ENCODE results near the gene ZBTB46.

The ZBTB46 gene

DNA sequence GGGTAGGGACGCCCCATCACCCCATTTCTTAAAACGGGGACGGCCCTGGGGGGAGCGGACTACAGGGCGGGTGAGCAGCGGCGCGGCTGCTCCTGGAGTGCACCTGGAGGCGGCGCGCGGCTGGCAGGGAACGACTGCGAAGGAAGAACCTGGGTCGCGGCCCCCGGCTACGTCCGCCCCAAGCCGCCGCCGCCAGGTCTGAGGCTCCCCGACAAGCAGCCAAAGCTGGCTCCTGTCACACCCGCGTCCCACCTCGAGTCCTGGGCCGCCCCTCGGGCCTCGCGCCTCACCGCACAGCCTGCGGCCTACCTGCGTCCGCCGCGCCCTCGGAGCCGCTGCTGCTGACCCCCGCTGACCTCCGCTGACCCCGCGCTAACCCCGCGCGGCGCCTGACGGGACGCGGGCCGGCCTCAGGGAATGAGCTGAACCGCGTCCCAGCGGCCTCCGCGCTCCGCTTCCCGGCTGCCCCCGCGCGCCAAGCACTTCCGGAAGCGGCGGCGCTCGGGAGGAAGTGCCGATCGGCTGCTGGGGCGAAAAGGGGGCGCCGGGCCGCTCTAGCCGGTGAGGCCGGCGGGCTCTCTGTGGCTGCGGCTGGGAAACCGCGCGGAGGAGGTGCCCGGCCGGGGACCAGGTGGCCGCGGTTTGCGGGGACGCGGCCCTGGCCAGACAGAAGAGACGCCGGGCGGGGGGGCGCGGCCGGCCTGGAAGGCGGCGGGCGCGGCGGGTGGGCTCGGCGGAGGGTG, 123.3 kb downstream of the ZBTB46 start, which contains the start of the genes ARFRP1 and ZGPAT (continued):
- peak; percentile 40; the same call in 1 of the 2 replicates for TF ChIP-seq PATZ1 (tag by site-specific recombination; IDR thresholded peaks at IDR 0.05)
- TF ChIP-seq ZNF514 (tag by site-specific recombination; IDR thresholded peaks at IDR 0.05), result no peak
- peak; percentile 57; the same call in 1 of the 2 replicates for TF ChIP-seq ZBTB10 (tag by site-specific recombination; IDR thresholded peaks at IDR 0.05)
- TF ChIP-seq ZFP3 (tag by site-specific recombination; IDR thresholded peaks at IDR 0.05; ENCODE audit: low read depth), result no peak
- TF ChIP-seq, protein P1, sequence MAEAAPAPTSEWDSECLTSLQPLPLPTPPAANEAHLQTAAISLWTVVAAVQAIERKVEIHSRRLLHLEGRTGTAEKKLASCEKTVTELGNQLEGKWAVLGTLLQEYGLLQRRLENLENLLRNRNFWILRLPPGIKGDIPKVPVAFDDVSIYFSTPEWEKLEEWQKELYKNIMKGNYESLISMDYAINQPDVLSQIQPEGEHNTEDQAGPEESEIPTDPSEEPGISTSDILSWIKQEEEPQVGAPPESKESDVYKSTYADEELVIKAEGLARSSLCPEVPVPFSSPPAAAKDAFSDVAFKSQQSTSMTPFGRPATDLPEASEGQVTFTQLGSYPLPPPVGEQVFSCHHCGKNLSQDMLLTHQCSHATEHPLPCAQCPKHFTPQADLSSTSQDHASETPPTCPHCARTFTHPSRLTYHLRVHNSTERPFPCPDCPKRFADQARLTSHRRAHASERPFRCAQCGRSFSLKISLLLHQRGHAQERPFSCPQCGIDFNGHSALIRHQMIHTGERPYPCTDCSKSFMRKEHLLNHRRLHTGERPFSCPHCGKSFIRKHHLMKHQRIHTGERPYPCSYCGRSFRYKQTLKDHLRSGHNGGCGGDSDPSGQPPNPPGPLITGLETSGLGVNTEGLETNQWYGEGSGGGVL (tag by site-specific recombination; IDR thresholded peaks at IDR 0.05), result peak; percentile 32; the same call in 1 of the 2 replicates
- peak; percentile 96 for TF ChIP-seq ZNF561 (tag by site-specific recombination; IDR thresholded peaks at IDR 0.05; ENCODE audit: borderline replicate concordance)
- TF ChIP-seq ZBTB17 (tag by site-specific recombination; IDR thresholded peaks at IDR 0.05), result no peak
- TF ChIP-seq ZNF311 (tag by site-specific recombination; IDR thresholded peaks at IDR 0.05; ENCODE audit: borderline replicate concordance), result no peak
- TF ChIP-seq ZBTB11 (tag by site-specific recombination; conservative IDR thresholded peaks at IDR 0.05; ENCODE audit: low read depth), result peak; percentile 80
- peak; percentile 11; the same call in 1 of the 2 replicates for TF ChIP-seq KLF1 (tag by site-specific recombination; IDR thresholded peaks at IDR 0.05)
- TF ChIP-seq, protein P2, sequence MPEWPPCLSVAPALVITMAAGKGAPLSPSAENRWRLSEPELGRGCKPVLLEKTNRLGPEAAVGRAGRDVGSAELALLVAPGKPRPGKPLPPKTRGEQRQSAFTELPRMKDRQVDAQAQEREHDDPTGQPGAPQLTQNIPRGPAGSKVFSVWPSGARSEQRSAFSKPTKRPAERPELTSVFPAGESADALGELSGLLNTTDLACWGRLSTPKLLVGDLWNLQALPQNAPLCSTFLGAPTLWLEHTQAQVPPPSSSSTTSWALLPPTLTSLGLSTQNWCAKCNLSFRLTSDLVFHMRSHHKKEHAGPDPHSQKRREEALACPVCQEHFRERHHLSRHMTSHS (tag by site-specific recombination; IDR thresholded peaks at IDR 0.05), result no peak
- TF ChIP-seq, protein P3, sequence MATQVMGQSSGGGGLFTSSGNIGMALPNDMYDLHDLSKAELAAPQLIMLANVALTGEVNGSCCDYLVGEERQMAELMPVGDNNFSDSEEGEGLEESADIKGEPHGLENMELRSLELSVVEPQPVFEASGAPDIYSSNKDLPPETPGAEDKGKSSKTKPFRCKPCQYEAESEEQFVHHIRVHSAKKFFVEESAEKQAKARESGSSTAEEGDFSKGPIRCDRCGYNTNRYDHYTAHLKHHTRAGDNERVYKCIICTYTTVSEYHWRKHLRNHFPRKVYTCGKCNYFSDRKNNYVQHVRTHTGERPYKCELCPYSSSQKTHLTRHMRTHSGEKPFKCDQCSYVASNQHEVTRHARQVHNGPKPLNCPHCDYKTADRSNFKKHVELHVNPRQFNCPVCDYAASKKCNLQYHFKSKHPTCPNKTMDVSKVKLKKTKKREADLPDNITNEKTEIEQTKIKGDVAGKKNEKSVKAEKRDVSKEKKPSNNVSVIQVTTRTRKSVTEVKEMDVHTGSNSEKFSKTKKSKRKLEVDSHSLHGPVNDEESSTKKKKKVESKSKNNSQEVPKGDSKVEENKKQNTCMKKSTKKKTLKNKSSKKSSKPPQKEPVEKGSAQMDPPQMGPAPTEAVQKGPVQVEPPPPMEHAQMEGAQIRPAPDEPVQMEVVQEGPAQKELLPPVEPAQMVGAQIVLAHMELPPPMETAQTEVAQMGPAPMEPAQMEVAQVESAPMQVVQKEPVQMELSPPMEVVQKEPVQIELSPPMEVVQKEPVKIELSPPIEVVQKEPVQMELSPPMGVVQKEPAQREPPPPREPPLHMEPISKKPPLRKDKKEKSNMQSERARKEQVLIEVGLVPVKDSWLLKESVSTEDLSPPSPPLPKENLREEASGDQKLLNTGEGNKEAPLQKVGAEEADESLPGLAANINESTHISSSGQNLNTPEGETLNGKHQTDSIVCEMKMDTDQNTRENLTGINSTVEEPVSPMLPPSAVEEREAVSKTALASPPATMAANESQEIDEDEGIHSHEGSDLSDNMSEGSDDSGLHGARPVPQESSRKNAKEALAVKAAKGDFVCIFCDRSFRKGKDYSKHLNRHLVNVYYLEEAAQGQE (tag by site-specific recombination; IDR thresholded peaks at IDR 0.05), result peak; percentile 21; the same call in 1 of the 2 replicates
- TF ChIP-seq ZNF140 (tag by site-specific recombination; IDR thresholded peaks at IDR 0.05), result no peak
- peak; percentile 84 for TF ChIP-seq PBX3 (CRISPR knock-in tag; IDR thresholded peaks at IDR 0.05)
- no peak for TF ChIP-seq TCF7L2 (IDR thresholded peaks at IDR 0.05; ENCODE audit: borderline replicate concordance, low read depth, low read length)
- no peak for TF ChIP-seq PRDM1 (tag by site-specific recombination; IDR thresholded peaks at IDR 0.05)
- TF ChIP-seq ZNF184 (tag by site-specific recombination; IDR thresholded peaks at IDR 0.05), result no peak
